NCI-H748 (cell line): Measurements from ENCODE around the gene AGO3.
"Not testable (repeated sequence)": the region's sequence is repeated elsewhere in the genome, so short reads cannot be mapped to it uniquely, and the experiment has no call there.

ENCODE experiments used
- DNase-seq: peaks from one replicate; lab custom pipeline; 2025; ENCODE audit not compliant: unreplicated experiment; lab: John Stamatoyannopoulos, UW

The AGO3 gene

GRCh38 chr1:35930593-35931445 is at the start of gene AGO3:
TSS of gene AGO3 (plus strand) at chr1:35931105. CDS start at chr1:35931427, 322 bp downstream.
- DNase-seq: peak; percentile 86

- DNase-seq: no peak
Measured at GRCh38 chr1:35881850-35882273, 49.0 kb upstream of the AGO3 start.

GRCh38 chr1:35882586-35882944 is 48.3 kb upstream of the AGO3 start:
- DNase-seq: no peak

GRCh38 chr1:35882945-35883634 is 47.8 kb upstream of the AGO3 start, which contains the start of gene AGO1:
TSS of gene AGO1 (plus strand) at chr1:35883209. CDS start at chr1:35883422, 213 bp downstream.
- peak; percentile 85 for DNase-seq

- DNase-seq: peak; percentile 72
Measured at GRCh38 chr1:35883635-35884101, 47.2 kb upstream of the AGO3 start.

DNA sequence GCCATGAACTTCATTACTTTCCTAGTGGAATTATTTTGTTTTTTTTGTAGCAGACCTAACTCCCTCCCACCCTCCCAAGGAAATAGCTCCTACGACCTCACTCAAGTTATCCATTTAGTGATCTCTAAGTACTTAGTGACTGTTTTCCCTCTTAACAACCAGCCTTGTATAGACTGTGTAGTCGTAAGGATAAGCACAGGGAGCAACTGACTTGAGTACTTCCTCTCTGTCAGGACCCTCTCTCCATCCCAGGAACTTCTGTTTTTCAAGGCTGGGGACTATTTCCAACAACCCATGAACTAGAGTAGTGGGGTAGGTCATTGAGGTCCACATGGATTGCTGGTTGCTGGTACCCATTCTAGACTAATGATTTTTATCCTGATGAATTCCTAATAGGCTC is 46.0 kb upstream of the AGO3 start:
- DNase-seq: no peak

- DNase-seq: peak; percentile 8
Measured at GRCh38 chr1:35885961-35886558, 44.8 kb upstream of the AGO3 start.

DNA sequence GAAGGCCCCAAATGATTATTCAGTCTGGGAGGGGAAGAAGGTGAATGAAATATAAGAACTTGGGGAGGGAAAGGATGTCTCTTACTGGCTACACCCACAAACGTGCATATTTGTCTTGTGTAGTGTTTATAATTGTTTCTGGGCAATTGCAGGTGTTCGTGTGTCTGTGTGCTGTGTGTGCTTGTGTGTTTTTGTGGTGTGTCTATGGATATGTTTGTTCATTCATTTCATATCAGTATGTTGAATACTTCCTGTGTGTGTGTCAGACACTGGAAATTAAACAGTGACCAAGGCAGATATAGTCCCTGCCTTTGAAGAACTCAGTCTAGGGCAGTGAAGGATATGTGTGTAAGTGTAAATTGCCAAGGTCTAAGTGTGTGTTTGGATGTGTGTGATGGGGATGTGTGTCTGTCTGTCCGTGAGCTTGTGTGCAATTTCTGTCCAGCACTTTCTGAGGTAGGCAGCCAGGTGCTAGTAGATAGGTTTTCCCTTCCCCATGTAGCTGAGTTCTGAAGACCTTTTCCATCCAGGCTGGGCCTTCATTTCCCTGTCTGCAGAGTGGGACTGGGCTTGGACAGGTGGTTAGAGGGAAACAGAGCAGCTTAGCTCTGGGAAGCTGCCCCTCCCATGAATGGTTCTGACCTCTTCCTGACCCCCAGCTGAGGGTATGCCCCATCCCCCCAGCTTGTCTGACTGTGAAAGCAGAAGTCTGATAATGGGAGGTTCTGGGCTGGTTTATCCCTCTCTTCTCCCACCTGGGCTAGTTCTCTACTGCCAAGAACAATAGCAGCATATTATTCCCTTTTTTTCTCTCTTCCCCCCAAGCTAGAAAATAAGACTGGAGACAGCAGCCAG is 44.1 kb upstream of the AGO3 start:
- DNase-seq: no peak

- DNase-seq: no peak
Measured at GRCh38 chr1:35887508-35887907, 43.4 kb upstream of the AGO3 start.

- DNase-seq: no peak
Measured at GRCh38 chr1:35888255-35888654, 42.6 kb upstream of the AGO3 start.

GRCh38 chr1:35888981-35889380 is 41.9 kb upstream of the AGO3 start:
- DNase-seq: not testable (repeated sequence)

DNA sequence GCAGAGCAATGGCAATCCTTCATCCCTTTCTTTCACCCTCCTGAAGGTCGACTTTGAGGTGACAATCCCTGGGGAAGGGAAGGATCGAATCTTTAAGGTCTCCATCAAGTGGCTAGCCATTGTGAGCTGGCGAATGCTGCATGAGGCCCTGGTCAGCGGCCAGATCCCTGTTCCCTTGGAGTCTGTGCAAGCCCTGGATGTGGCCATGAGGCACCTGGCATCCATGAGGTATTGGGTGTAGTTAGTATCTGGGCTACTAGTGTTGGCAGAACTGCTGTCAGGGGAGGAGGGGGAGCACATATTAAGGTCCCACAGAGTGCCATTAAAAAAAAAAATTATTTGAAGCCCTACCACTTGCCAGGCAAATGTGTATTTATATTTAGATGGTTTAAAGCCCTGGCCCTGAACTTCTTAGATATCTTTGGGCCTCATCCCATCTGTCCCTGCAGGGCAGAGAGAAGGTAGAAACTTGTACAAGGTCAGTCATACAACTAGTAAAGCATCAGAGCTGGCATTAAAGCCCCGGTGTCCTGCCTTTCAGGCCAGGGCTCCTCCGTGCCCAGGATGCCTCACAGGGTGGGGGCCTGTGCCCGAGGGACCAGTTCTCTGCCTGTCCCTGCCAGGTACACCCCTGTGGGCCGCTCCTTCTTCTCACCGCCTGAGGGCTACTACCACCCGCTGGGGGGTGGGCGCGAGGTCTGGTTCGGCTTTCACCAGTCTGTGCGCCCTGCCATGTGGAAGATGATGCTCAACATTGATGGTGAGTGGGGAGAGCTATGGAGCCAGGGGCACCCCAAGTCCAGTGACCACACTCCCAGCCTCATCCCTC is 37.6 kb upstream of the AGO3 start:
- DNase-seq: no peak

- DNase-seq: no peak
Measured at GRCh38 chr1:35894183-35894582, 36.7 kb upstream of the AGO3 start.

- no peak for DNase-seq
Measured at GRCh38 chr1:35894656-35895055, 36.2 kb upstream of the AGO3 start.

DNA sequence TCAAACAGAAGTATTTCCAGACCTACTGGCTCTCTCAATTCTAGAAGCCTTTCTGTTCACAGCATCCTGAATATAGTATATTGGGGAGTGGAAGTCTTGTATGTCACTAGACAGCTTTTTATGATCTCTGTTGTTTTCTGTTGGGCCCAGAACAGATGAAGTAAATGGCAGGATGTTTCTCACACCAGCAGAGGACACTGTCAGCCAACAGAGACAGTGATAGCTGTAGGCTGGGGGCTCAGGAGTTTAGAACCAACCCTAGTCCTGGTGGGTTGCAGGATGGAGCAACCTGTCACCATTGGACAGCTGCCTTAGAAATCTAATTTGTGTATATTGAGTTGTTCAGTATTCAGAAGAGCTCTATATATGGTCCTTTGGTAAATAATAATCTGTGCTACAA is 31.0 kb upstream of the AGO3 start:
- no peak for DNase-seq

DNA sequence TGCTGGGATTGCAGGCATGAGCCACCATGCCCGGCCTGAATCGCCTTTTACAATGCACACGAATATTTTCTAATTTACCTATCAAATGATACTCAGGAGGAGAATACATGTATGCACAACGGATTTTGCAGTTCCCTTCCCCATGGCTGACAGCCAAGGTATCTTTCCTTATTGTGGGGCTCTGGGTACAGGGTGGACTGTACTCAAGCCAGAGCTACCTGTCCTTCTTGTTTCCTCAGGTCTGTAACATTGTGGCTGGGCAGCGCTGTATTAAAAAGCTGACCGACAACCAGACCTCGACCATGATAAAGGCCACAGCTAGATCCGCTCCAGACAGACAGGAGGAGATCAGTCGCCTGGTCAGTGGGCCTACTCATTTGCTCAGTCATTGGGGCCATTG is 29.7 kb upstream of the AGO3 start:
- DNase-seq: no peak

DNA sequence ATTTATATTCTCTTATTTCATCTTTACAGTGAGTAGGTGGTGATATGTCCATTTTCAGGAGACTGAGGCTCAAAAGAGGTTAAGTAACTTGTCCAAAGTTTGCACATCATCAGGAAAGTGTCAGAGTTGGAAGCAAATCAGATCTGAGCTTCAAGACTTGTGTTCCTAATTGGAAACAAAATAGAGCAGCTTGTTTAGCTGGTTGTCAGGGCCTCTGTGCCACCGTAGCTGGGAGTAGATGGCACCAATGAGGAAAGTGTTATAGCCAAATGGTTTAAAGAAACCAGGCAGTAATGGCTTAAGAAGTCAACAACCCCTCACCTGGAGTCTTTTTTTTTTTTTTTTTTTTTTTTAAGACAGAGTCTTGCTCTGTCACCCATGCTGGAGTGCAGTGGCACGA is 28.2 kb upstream of the AGO3 start:
- no peak for DNase-seq

DNA sequence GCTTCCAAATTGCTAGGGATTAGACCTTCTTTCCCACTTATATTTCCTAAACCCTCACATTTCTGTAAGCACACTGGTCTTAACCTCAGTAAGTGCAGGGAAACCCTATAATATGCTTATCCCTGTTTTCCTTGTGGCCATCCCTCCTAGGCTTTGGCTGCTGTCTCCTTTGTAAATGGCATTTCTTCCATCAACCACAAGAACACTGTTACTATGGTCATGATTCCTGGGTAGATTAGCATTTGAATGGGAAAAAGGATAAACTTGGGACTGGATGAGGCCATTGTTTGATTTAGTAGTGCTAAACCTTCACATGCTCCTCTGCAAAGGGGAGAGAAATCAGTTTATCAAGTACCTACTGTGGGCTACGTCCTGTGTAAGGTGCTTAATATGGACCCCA is 16.2 kb upstream of the AGO3 start:
- no peak for DNase-seq

DNA sequence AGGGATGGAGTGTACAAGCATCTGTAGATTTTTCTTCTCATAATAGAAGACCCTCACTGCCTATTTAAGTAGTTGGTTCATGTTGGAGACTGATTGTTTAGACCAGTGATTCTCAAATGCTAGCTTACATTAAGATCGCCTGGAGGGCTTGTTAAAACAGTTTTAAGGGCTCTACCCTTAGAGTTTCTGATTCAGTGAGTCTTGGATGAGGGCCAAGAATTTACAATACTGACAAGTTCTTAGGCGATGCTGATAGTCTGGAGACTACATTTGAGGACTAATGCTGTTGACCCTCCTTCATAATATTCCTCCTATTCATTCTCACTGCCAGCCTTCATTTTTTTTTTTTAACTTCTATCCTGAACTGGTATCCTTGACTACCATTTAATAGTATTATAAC is 15.2 kb upstream of the AGO3 start:
- no peak for DNase-seq

DNA sequence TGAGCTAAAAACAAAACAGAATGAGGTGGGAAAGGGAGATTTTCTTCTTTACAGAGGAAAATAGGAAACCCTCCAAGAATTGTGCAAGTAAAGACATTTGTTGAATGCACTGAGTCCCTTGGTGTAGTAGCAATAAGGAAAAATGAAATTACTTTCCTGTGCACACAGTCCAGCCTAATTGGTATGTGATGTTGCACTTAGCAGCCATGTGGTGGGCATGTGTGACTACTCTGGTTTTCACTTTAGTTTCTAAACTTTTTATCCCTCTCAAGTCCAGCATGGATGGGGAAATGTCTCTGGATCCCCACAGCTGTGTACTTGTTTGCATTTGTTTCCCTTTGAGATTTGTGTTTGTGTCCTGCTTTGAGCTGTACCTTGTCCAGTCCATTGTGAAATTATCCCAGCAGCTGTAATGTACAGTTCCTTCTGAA is 7.1 kb upstream of the AGO3 start:
- no peak for DNase-seq
